Testis (tissue), 3 donors: ENCODE results near the gene ANTXR2. TPM values are rescaled to one million over a fixed set of nuclear protein-coding genes. Genes with fewer than 3 reads are reported as not detected.

ENCODE experiments used
- DNase-seq: peaks from one replicate; pipeline ENCODE4 v3.0.0-alpha.2; 2019
- H3K27ac ChIP-seq, 2 donors: fragments of 200-600 bp; sonication (generic); one replicate each; pipeline ENCODE4 v1.5.1; 2019
- H3K27me3 ChIP-seq: fragments of 200-600 bp; sonication (generic); one replicate; pipeline ENCODE4 v1.5.1; 2019
- H3K36me3 ChIP-seq: fragments of 200-600 bp; sonication (generic); one replicate; pipeline ENCODE4 v1.5.1; 2017; ENCODE audit warnings: low read depth; ENCODE audit errors: missing control alignments
- H3K4me1 ChIP-seq: fragments of 200-600 bp; sonication (generic); one replicate; pipeline ENCODE4 v1.5.1; 2019
- H3K4me3 ChIP-seq, 2 donors: fragments of 200-600 bp; sonication (generic); one replicate each; pipeline ENCODE4 v1.5.1; 2017 to 2019
- H3K9me3 ChIP-seq: fragments of 200-600 bp; sonication (generic); one replicate; pipeline ENCODE4 v1.5.1; 2017
- CTCF ChIP-seq, 3 experiments: fragments of 450-650 bp in 2 of 3; fragments of 200-600 bp in 1 of 3; sonication (generic) in 1 of 3; IDR thresholded peaks; one replicate each; pipeline ENCODE4 v1.5.1; 2016 to 2019; ENCODE audit warnings: antibody characterized with exemption in 3 of 3, mild to moderate bottlenecking in 2 of 3, moderate library complexity in 1 of 3
- POLR2A ChIP-seq: fragments of 450-650 bp; IDR thresholded peaks from one replicate; pipeline ENCODE4 v1.6.1; 2017; ENCODE audit warnings: antibody characterized with exemption, mild to moderate bottlenecking, moderate library complexity
- WGBS, 2 donors: methylation state at CpG; one replicate each; pipeline ENCODE4 v1.1.5; 2018; 5-methylcytosine and 5-hydroxymethylcytosine counted together
- intact Hi-C: fragments of 100-400 bp; cut with DNase I; formaldehyde crosslinking; loops from one replicate; pipeline ENCODE4 v1.15.1; 2023; ENCODE audit warnings: low total_unique reads
- polyA plus RNA-seq: library from polyadenylated mRNA; stranded (reverse); fragments of 350-450 nt; fragmentation: Illumina TruSeq; extraction: RNeasy Lipid Tissue Mini Kit (QIAGEN cat#74804); gene quantifications from one replicate; pipeline ENCODE4 v1.2.3, GENCODE V29; 2014; ENCODE audit warnings: low read depth, low replicate concordance; ENCODE audit not compliant: insufficient read depth
- total RNA-seq, 2 donors: library from RNA; depleted of rRNA; stranded (reverse); fragments of >200 nt; gene quantifications; one replicate each; pipeline ENCODE4 v1.2.3, GENCODE V29; 2016

ANTXR2 gene
- total and polyA plus RNA-seq, 3 donors from 2014 or later, result 23.8 to 30.8 (median 30.4) TPM

- Histone ChIP-seq H3K27me3 (no peaks in the 10 kb centered on the region), H3K9me3 (no peaks in the 10 kb centered on the region), H3K4me3 (no peak overlapping the region), H3K36me3 (no peaks in the 10 kb centered on the region), H3K4me1 (no peaks in the 10 kb centered on the region), H3K27ac (no peak overlapping the region)
- TF ChIP-seq CTCF (IDR thresholded peaks at IDR 0.05), result no peak
- TF ChIP-seq POLR2A, result no peak
- intact Hi-C loops, result no loop called here
- WGBS, 2 donors, result 84 to 95% methylated on average over 1 of the region's 1 CpG
- DNase-seq, result no peak
These were observed 31.9 kb upstream of the ANTXR2 start for GRCh38 chr4:80104927-80105326.

GRCh38 chr4:80103629-80104028 lies 30.6 kb upstream of the ANTXR2 start:
- 44 to 56% methylated on average over 2 of the region's 2 CpGs for WGBS, 2 donors

GRCh38 chr4:80101792-80102116 lies 28.7 kb upstream of the ANTXR2 start:
- Histone ChIP-seq H3K4me3 (no peak overlapping the region), H3K36me3 (no peaks in the 10 kb centered on the region), H3K27ac (no peak overlapping the region), H3K27me3 (no peaks in the 10 kb centered on the region), H3K9me3 (no peaks in the 10 kb centered on the region), H3K4me1 (no peaks in the 10 kb centered on the region)
- no peak for TF ChIP-seq CTCF (IDR thresholded peaks at IDR 0.05)
- TF ChIP-seq POLR2A, result no peak
- DNase-seq, result no peak
- intact Hi-C loops, result no loop called here

More at GRCh38 chr4:80103629-80104028, 30.6 kb upstream of the ANTXR2 start:
- H3K4me1 ChIP-seq, result no peaks in the 10 kb centered on the region
- TF ChIP-seq POLR2A, result no peak
- TF ChIP-seq CTCF (IDR thresholded peaks at IDR 0.05), result no peak
- DNase-seq, result no peak
- H3K27ac ChIP-seq, result no peak overlapping the region
- H3K36me3 ChIP-seq, result no peaks in the 10 kb centered on the region
- H3K4me3 ChIP-seq, result no peak overlapping the region
- H3K9me3 ChIP-seq, result no peaks in the 10 kb centered on the region
- intact Hi-C loops, result no loop called here
- H3K27me3 ChIP-seq, result no peaks in the 10 kb centered on the region

GRCh38 chr4:80101071-80101791 lies 28.2 kb upstream of the ANTXR2 start:
- intact Hi-C loops, result no loop called here
- H3K9me3 ChIP-seq, result no peaks in the 10 kb centered on the region
- DNase-seq, result no peak
- H3K4me3 ChIP-seq, result no peak overlapping the region
- no peaks in the 10 kb centered on the region for H3K27me3 ChIP-seq
- 87 to 90% methylated on average over 5 of the region's 5 CpGs for WGBS, 2 donors
- no peak overlapping the region for H3K27ac ChIP-seq
- TF ChIP-seq CTCF (IDR thresholded peaks at IDR 0.05) (no peak), POLR2A (no peak)
- H3K4me1 ChIP-seq, result no peaks in the 10 kb centered on the region
- H3K36me3 ChIP-seq, result no peaks in the 10 kb centered on the region

- H3K4me1 ChIP-seq, result no peaks in the 10 kb centered on the region
- no peak for DNase-seq
- TF ChIP-seq POLR2A (no peak), CTCF (IDR thresholded peaks at IDR 0.05) (no peak)
- H3K36me3 ChIP-seq, result no peaks in the 10 kb centered on the region
- intact Hi-C loops, result no loop called here
- no peak overlapping the region for H3K27ac ChIP-seq
- WGBS, 2 donors, result 88 to 100% methylated on average over 1 of the region's 1 CpG
- H3K9me3 ChIP-seq, result no peaks in the 10 kb centered on the region
- no peak overlapping the region for H3K4me3 ChIP-seq
- H3K27me3 ChIP-seq, result no peaks in the 10 kb centered on the region
These were observed 26.6 kb upstream of the ANTXR2 start for GRCh38 chr4:80099671-80100070.
